WTC11 (cell line): ENCODE measurements around the gene SCYL1. TPM values are rescaled to one million over a fixed set of nuclear protein-coding genes. Genes with fewer than 3 reads are reported as not detected.

Experiments used
- ATAC-seq: fragments of 200-7000 bp; cut with Tn5 transposase; 2 replicates; pipeline ENCODE4 v1.10.0; 2021; ENCODE audit warnings: mild to moderate bottlenecking, moderate library complexity
- CTCF ChIA-PET: fragments of 300-600 bp; sonication (Branson Sonifier 250); formaldehyde crosslinking; loops from one replicate; lab custom pipeline; 2021; ENCODE audit warnings: antibody characterized with exemption; lab: Charles Lee
- POLR2A ChIA-PET: fragments of 350-600 bp; sonication (Branson Sonifier 250); formaldehyde crosslinking; loops from one replicate; lab custom pipeline; 2021; ENCODE audit warnings: antibody characterized with exemption; lab: Charles Lee
- DNase-seq: peaks from one replicate; pipeline ENCODE4 v3.0.0; 2021; ENCODE audit warnings: low spot score
- H3K27ac Mint-ChIP-seq: 2 replicates; pipeline ENCODE4 v1.8.0; 2021; ENCODE audit warnings: mixed read lengths
- H3K27me3 Mint-ChIP-seq: 2 replicates; pipeline ENCODE4 v1.8.0; 2021; ENCODE audit warnings: low read depth, mild to moderate bottlenecking, moderate library complexity, mixed read lengths
- H3K36me3 Mint-ChIP-seq: 2 replicates; pipeline ENCODE4 v1.8.0; 2021; ENCODE audit warnings: mixed read lengths
- H3K4me1 Mint-ChIP-seq: 2 replicates; pipeline ENCODE4 v1.8.0; 2022; ENCODE audit warnings: mixed read lengths
- H3K4me3 Mint-ChIP-seq: 2 replicates; pipeline ENCODE4 v1.8.0; 2021; ENCODE audit warnings: mild to moderate bottlenecking, moderate library complexity, mixed read lengths
- H3K9me3 Mint-ChIP-seq: 2 replicates; pipeline ENCODE4 v1.8.0; 2021; ENCODE audit warnings: mixed read lengths
- CREB1 ChIP-seq: sonication (generic); formaldehyde crosslinking; IDR thresholded peaks from 2 replicates; pipeline ENCODE4 v1.8.0; 2023; ENCODE audit warnings: mild to moderate bottlenecking, missing genetic modification reagents
- E2F1 ChIP-seq: sonication (generic); formaldehyde crosslinking; IDR thresholded peaks from 2 replicates; pipeline ENCODE4 v1.8.0; 2022; ENCODE audit warnings: mild to moderate bottlenecking, missing genetic modification reagents
- ERG ChIP-seq: fragments of 250-450 bp; sonication (Bioruptor Pico); IDR thresholded peaks from 2 replicates; pipeline ENCODE4 v1.8.0; 2021; ENCODE audit warnings: mild to moderate bottlenecking
- FOXP1 ChIP-seq: sonication (generic); formaldehyde crosslinking; IDR thresholded peaks from 2 replicates; pipeline ENCODE4 v1.8.0; 2022; ENCODE audit warnings: missing genetic modification reagents, mild to moderate bottlenecking, moderate library complexity, borderline replicate concordance
- JUN ChIP-seq: sonication (generic); formaldehyde crosslinking; IDR thresholded peaks from 2 replicates; pipeline ENCODE4 v1.8.0; 2023; ENCODE audit warnings: mild to moderate bottlenecking, missing genetic modification reagents
- KAT7 ChIP-seq: sonication (generic); formaldehyde crosslinking; IDR thresholded peaks from 2 replicates; pipeline ENCODE4 v1.8.1; 2023; ENCODE audit warnings: missing genetic modification reagents, mild to moderate bottlenecking, borderline replicate concordance
- RELA ChIP-seq: sonication (generic); formaldehyde crosslinking; IDR thresholded peaks from 2 replicates; pipeline ENCODE4 v1.8.1; 2022; ENCODE audit warnings: missing genetic modification reagents, mild to moderate bottlenecking, borderline replicate concordance
- SMAD3 ChIP-seq: sonication (generic); formaldehyde crosslinking; IDR thresholded peaks from 2 replicates; pipeline ENCODE4 v1.8.0; 2022; ENCODE audit warnings: missing genetic modification reagents, mild to moderate bottlenecking, borderline replicate concordance
- TCF7 ChIP-seq: sonication (generic); formaldehyde crosslinking; IDR thresholded peaks from 2 replicates; pipeline ENCODE4 v1.8.0; 2022; ENCODE audit warnings: mild to moderate bottlenecking, low read depth, missing genetic modification reagents, moderate library complexity
- TEAD1 ChIP-seq: sonication (generic); formaldehyde crosslinking; IDR thresholded peaks from 2 replicates; pipeline ENCODE4 v1.8.0; 2022; ENCODE audit warnings: mild to moderate bottlenecking, missing genetic modification reagents
- ZNF396 ChIP-seq: fragments of 250-450 bp; sonication (Bioruptor Pico); IDR thresholded peaks from 2 replicates; pipeline ENCODE4 v1.8.0; 2021; ENCODE audit warnings: mild to moderate bottlenecking, moderate library complexity, borderline replicate concordance
- ZNF416 ChIP-seq: fragments of 250-450 bp; sonication (Bioruptor Pico); IDR thresholded peaks from 2 replicates; pipeline ENCODE4 v1.9.0; 2021; ENCODE audit warnings: mild to moderate bottlenecking, inconsistent platforms
- ZNF423 ChIP-seq: fragments of 250-450 bp; sonication (Bioruptor Pico); IDR thresholded peaks from 2 replicates; pipeline ENCODE4 v2.1.2; 2022; ENCODE audit warnings: mild to moderate bottlenecking, moderate library complexity
- ZNF512 ChIP-seq: sonication (generic); formaldehyde crosslinking; IDR thresholded peaks from 2 replicates; pipeline ENCODE4 v1.8.1; 2022; ENCODE audit warnings: missing genetic modification reagents, borderline replicate concordance
- total RNA-seq: library from RNA; stranded (reverse); gene quantifications from 3 replicates; pipeline ENCODE4 v1.2.3, GENCODE V29; 2021
- TF ChIP-seq, protein P1 (sequence below): sonication (generic); formaldehyde crosslinking; IDR thresholded peaks from 2 replicates; pipeline ENCODE4 v1.8.1; 2023; ENCODE audit warnings: mild to moderate bottlenecking, moderate library complexity, missing genetic modification reagents
- TF ChIP-seq, protein P2 (sequence below): sonication (generic); formaldehyde crosslinking; IDR thresholded peaks from 2 replicates; pipeline ENCODE4 v1.8.1; 2022; ENCODE audit warnings: low read depth, missing genetic modification reagents, borderline replicate concordance
- TF ChIP-seq, protein P3 (sequence below): sonication (generic); formaldehyde crosslinking; IDR thresholded peaks from 2 replicates; pipeline ENCODE4 v1.8.0; 2022; ENCODE audit warnings: mild to moderate bottlenecking, missing genetic modification reagents
- TF ChIP-seq, protein P4 (sequence below): sonication (generic); formaldehyde crosslinking; IDR thresholded peaks from 2 replicates; pipeline ENCODE4 v1.8.1; 2023; ENCODE audit warnings: mild to moderate bottlenecking, missing genetic modification reagents

SCYL1 gene
- total RNA-seq, 1 experiment from 2014 or later = 76.8 TPM

GRCh38 chr11:65491163-65491465 lies 33.8 kb upstream of the SCYL1 start (continued):
- TF ChIP-seq, protein P1, sequence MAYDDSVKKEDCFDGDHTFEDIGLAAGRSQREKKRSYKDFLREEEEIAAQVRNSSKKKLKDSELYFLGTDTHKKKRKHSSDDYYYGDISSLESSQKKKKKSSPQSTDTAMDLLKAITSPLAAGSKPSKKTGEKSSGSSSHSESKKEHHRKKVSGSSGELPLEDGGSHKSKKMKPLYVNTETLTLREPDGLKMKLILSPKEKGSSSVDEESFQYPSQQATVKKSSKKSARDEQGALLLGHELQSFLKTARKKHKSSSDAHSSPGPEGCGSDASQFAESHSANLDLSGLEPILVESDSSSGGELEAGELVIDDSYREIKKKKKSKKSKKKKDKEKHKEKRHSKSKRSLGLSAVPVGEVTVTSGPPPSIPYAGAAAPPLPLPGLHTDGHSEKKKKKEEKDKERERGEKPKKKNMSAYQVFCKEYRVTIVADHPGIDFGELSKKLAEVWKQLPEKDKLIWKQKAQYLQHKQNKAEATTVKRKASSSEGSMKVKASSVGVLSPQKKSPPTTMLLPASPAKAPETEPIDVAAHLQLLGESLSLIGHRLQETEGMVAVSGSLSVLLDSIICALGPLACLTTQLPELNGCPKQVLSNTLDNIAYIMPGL = no peak
- no peak for TF ChIP-seq ZNF396 (CRISPR knock-in tag)
- TF ChIP-seq CREB1 = no peak
- no peak for TF ChIP-seq TEAD1
- no peak for TF ChIP-seq ERG
- TF ChIP-seq TCF7 (CRISPR knock-in tag) = no peak
- TF ChIP-seq, protein P2, sequence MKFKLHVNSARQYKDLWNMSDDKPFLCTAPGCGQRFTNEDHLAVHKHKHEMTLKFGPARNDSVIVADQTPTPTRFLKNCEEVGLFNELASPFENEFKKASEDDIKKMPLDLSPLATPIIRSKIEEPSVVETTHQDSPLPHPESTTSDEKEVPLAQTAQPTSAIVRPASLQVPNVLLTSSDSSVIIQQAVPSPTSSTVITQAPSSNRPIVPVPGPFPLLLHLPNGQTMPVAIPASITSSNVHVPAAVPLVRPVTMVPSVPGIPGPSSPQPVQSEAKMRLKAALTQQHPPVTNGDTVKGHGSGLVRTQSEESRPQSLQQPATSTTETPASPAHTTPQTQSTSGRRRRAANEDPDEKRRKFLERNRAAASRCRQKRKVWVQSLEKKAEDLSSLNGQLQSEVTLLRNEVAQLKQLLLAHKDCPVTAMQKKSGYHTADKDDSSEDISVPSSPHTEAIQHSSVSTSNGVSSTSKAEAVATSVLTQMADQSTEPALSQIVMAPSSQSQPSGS (CRISPR knock-in tag) = no peak
- no peak for TF ChIP-seq JUN (CRISPR knock-in tag)
- no peak for TF ChIP-seq SMAD3
- TF ChIP-seq E2F1 (CRISPR knock-in tag) = no peak

GRCh38 chr11:65491614-65492386 lies 33.1 kb upstream of the SCYL1 start:
- TF ChIP-seq CREB1 (no peak), ZNF423 (CRISPR knock-in tag) (peak; percentile 85)
- DNase-seq (peak; percentile 57), ATAC-seq (peak; percentile 3; the same call in 1 of the 2 replicates)
- Mint-ChIP-seq H3K4me3 (no peak overlapping the region), H3K36me3 (no peaks in the 10 kb centered on the region), H3K9me3 (no peaks in the 10 kb centered on the region), H3K27me3 (peaks cover 4% of the 10 kb centered on the region), H3K27ac (peak overlapping the region; percentile 86), H3K4me1 (peaks cover 87% of the 10 kb centered on the region)
- CTCF ChIA-PET = interaction anchor here (0.6 to 8.9 kb wide), 9 partner anchors 13 to 326 kb away, joined by 3 to 129 read pairs (median 3); partner anchors contain the start of gene FAM89B
- POLR2A ChIA-PET = interaction anchor here (1.4 to 11.6 kb wide), 4 partner anchors 8 to 71 kb away, joined by 3 to 502 read pairs (median 142); partner anchors contain the start of gene MALAT1

- Mint-ChIP-seq H3K9me3 (no peaks in the 10 kb centered on the region), H3K27ac (peak overlapping the region; percentile 86), H3K4me3 (no peak overlapping the region), H3K27me3 (peaks cover 4% of the 10 kb centered on the region), H3K4me1 (peaks cover 85% of the 10 kb centered on the region), H3K36me3 (no peaks in the 10 kb centered on the region)
- DNase-seq (no peak), ATAC-seq (no peak)
- CTCF ChIA-PET = interaction anchor here (0.6 to 8.9 kb wide), 11 partner anchors 13 to 217 kb away, joined by 3 to 129 read pairs (median 3); partner anchors contain the start of gene FAM89B
- POLR2A ChIA-PET = interaction anchor here (8.3 to 11.6 kb wide), 3 partner anchors 7 to 15 kb away, joined by 105 to 502 read pairs (median 179); partner anchors contain the start of gene MALAT1
- TF ChIP-seq ZNF396 (CRISPR knock-in tag) (no peak), CREB1 (no peak), FOXP1 (CRISPR knock-in tag) (no peak), KAT7 (CRISPR knock-in tag) (no peak), ZNF512 (CRISPR knock-in tag) (no peak), TEAD1 (no peak), ZNF416 (CRISPR knock-in tag) (no peak), RELA (CRISPR knock-in tag) (no peak)
- TF ChIP-seq, protein P3, sequence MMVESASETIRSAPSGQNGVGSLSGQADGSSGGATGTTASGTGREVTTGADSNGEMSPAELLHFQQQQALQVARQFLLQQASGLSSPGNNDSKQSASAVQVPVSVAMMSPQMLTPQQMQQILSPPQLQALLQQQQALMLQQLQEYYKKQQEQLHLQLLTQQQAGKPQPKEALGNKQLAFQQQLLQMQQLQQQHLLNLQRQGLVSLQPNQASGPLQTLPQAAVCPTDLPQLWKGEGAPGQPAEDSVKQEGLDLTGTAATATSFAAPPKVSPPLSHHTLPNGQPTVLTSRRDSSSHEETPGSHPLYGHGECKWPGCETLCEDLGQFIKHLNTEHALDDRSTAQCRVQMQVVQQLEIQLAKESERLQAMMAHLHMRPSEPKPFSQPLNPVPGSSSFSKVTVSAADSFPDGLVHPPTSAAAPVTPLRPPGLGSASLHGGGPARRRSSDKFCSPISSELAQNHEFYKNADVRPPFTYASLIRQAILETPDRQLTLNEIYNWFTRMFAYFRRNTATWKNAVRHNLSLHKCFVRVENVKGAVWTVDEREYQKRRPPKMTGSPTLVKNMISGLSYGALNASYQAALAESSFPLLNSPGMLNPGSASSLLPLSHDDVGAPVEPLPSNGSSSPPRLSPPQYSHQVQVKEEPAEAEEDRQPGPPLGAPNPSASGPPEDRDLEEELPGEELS (CRISPR knock-in tag) = no peak
- TF ChIP-seq, protein P4, sequence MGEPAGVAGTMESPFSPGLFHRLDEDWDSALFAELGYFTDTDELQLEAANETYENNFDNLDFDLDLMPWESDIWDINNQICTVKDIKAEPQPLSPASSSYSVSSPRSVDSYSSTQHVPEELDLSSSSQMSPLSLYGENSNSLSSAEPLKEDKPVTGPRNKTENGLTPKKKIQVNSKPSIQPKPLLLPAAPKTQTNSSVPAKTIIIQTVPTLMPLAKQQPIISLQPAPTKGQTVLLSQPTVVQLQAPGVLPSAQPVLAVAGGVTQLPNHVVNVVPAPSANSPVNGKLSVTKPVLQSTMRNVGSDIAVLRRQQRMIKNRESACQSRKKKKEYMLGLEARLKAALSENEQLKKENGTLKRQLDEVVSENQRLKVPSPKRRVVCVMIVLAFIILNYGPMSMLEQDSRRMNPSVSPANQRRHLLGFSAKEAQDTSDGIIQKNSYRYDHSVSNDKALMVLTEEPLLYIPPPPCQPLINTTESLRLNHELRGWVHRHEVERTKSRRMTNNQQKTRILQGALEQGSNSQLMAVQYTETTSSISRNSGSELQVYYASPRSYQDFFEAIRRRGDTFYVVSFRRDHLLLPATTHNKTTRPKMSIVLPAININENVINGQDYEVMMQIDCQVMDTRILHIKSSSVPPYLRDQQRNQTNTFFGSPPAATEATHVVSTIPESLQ = no peak
Measured at GRCh38 chr11:65492387-65492636, 32.6 kb upstream of the SCYL1 start.
